ENCODE measurements around the gene ITLN2. TPM values are rescaled to one million over a fixed set of nuclear protein-coding genes. Genes with fewer than 3 reads are reported as not detected.

The ITLN2 gene
- 0.35 TPM in 1 of 2 replicates, not detected in the other for total RNA-seq
- long read RNA-seq, partial matches to known transcripts, result 0 of 2 reads
- long read RNA-seq, other reads (novel, unspliced or antisense), result 2 of 2 reads

GRCh38 chr1:160954158-160955104 lies at the start of gene ITLN2:
Gene ITLN2 (minus strand): TSS chr1:160954809. CDS start chr1:160954741, 68 bp downstream.
- TF ChIP-seq, protein P1, sequence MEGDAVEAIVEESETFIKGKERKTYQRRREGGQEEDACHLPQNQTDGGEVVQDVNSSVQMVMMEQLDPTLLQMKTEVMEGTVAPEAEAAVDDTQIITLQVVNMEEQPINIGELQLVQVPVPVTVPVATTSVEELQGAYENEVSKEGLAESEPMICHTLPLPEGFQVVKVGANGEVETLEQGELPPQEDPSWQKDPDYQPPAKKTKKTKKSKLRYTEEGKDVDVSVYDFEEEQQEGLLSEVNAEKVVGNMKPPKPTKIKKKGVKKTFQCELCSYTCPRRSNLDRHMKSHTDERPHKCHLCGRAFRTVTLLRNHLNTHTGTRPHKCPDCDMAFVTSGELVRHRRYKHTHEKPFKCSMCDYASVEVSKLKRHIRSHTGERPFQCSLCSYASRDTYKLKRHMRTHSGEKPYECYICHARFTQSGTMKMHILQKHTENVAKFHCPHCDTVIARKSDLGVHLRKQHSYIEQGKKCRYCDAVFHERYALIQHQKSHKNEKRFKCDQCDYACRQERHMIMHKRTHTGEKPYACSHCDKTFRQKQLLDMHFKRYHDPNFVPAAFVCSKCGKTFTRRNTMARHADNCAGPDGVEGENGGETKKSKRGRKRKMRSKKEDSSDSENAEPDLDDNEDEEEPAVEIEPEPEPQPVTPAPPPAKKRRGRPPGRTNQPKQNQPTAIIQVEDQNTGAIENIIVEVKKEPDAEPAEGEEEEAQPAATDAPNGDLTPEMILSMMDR (conservative IDR thresholded peaks at IDR 0.05), result peak; percentile 65
- Mint-ChIP-seq H3K36me3 (ENCODE audit: low read depth) (no peaks in the 10 kb centered on the region), H3K27ac (ENCODE audit: unreplicated experiment) (no peak within 1 kb of the TSS), H3K4me1 (peaks cover 4% of the 10 kb centered on the region), H3K27me3 (ENCODE audit: low read depth) (no peaks in the 10 kb centered on the region), H3K9me3 (no peaks in the 10 kb centered on the region), H3K4me3 (no peak within 1 kb of the TSS)
- DNase-seq (ENCODE audit: low read depth, low spot score), result peak; percentile 40

DNA sequence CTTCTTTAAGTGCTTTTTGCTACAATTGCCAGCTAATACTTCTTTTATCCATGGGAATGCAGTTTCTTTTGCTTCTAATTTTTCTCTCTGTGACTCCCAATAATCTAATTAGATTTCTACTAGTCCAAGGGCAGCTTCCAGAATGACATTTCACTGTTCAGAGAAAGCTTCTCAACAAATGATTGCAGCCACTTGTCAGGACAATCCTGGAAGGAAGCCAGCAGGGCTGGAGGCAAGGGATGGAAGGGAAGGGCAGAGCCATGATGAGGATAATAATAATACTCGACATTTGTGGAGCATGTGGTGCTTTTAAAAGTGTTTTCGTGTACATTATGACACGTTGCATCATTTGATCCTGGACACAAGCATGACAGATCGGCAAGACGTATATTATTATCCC lies 46.9 kb upstream of the ITLN2 start:
- H3K4me1 Mint-ChIP-seq, result no peaks in the 10 kb centered on the region
- no peaks in the 10 kb centered on the region for H3K9me3 Mint-ChIP-seq
- DNase-seq (ENCODE audit: low read depth, low spot score), result no peak
- no peaks in the 10 kb centered on the region for H3K36me3 Mint-ChIP-seq (ENCODE audit: low read depth)
- H3K27me3 Mint-ChIP-seq (ENCODE audit: low read depth), result no peaks in the 10 kb centered on the region
- H3K27ac Mint-ChIP-seq (ENCODE audit: unreplicated experiment), result no peak overlapping the region
- H3K4me3 Mint-ChIP-seq, result no peak overlapping the region
- TF ChIP-seq, protein P1 (conservative IDR thresholded peaks at IDR 0.05), result no peak

- H3K4me1 Mint-ChIP-seq, result no peaks in the 10 kb centered on the region
- no peak overlapping the region for H3K27ac Mint-ChIP-seq (ENCODE audit: unreplicated experiment)
- no peak for DNase-seq (ENCODE audit: low read depth, low spot score)
- no peak overlapping the region for H3K4me3 Mint-ChIP-seq
- no peaks in the 10 kb centered on the region for H3K9me3 Mint-ChIP-seq
- no peaks in the 10 kb centered on the region for H3K27me3 Mint-ChIP-seq (ENCODE audit: low read depth)
- TF ChIP-seq, protein P1 (conservative IDR thresholded peaks at IDR 0.05), result no peak
- H3K36me3 Mint-ChIP-seq (ENCODE audit: low read depth), result no peaks in the 10 kb centered on the region
Measured at GRCh38 chr1:161000736-161001480, 46.3 kb upstream of the ITLN2 start.

DNA sequence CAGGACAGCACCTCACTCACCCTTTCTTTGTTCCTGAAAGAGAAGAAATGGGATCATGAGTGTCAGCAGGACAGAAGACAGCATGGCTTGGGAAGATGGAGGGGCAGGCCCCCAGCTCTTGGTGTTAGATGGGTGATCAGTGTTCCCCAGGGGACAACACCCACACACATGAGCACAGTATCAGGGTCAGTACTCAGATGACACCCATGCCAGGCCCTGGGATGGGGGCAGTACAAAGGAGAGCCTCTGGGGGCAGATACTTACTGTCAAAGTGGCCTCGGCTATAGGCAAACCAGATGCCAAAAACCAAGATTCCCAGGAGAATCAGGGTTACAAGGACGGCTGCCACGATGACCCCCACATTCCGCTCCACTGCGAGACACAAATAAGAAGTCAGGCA lies 44.8 kb upstream of the ITLN2 start:
- Mint-ChIP-seq H3K4me3 (no peak overlapping the region), H3K9me3 (no peaks in the 10 kb centered on the region), H3K36me3 (ENCODE audit: low read depth) (no peaks in the 10 kb centered on the region), H3K4me1 (no peaks in the 10 kb centered on the region), H3K27ac (ENCODE audit: unreplicated experiment) (no peak overlapping the region), H3K27me3 (ENCODE audit: low read depth) (no peaks in the 10 kb centered on the region)
- TF ChIP-seq, protein P1 (conservative IDR thresholded peaks at IDR 0.05), result no peak
- DNase-seq (ENCODE audit: low read depth, low spot score), result no peak

DNA sequence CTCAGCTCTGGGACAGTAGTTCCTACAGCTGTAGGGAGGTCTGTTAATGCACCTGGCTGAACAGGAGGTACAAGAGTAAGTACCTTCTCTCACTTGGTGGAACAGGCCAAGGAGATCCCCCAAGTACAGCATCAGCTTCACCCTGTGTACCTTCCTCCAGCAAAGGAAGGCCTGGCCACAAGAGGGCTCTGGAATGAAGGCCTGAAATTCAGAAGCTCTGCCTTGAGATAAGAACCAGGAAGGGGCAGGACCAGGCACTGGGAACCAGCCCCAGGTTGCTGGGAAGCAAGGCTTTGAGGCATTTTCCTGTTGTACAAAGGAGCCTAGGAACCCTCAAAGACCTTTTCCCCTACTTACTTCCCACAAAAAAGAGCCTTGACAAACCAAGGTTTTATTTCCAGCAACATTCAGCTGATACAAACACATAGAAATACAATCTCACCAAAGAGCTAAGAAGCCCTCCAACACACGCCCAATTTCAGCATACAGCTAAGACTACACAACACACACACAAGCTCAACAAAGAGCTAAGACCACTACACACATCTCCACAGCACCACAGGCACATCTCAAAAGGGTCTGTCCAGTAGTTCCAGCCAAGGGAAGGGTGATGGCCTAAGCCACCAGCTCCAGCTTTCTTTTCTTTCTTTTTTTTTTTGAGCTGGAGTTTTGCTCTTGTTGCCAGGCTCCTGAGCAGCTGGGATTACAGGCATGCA lies 42.9 kb upstream of the ITLN2 start:
- Mint-ChIP-seq H3K9me3 (no peaks in the 10 kb centered on the region), H3K36me3 (ENCODE audit: low read depth) (no peaks in the 10 kb centered on the region), H3K27me3 (ENCODE audit: low read depth) (no peaks in the 10 kb centered on the region), H3K27ac (ENCODE audit: unreplicated experiment) (no peak overlapping the region), H3K4me1 (no peaks in the 10 kb centered on the region), H3K4me3 (no peak overlapping the region)
- TF ChIP-seq, protein P1 (conservative IDR thresholded peaks at IDR 0.05), result peak; percentile 64
- DNase-seq (ENCODE audit: low read depth, low spot score), result peak; percentile 36

Data from neural crest cell (in vitro differentiated cells).